BJ (cell line): ENCODE results near the gene CLCN1. TPM values are rescaled to one million over a fixed set of nuclear protein-coding genes. Genes with fewer than 3 reads are reported as not detected.

Experiments
- CTCF ChIA-PET: fragments of 350-600 bp; formaldehyde crosslinking; extraction: SDS; loops from one replicate; lab custom pipeline; 2021; ENCODE audit warnings: antibody characterized with exemption, inconsistent platforms; lab: Yijun Ruan, JAX
- POLR2A ChIA-PET: fragments of 300-600 bp; sonication (Branson Sonifier 250); formaldehyde crosslinking; extraction: SDS; loops from one replicate; lab custom pipeline; 2021; ENCODE audit warnings: antibody characterized with exemption; lab: Charles Lee
- DNase-seq: peaks from one replicate; pipeline ENCODE4 v3.0.0-alpha.2; 2011; ENCODE audit warnings: low read depth
- H3K27me3 ChIP-seq: 2 replicates; pipeline ENCODE4 v1.6.0; 2011; ENCODE audit warnings: low read length; ENCODE audit not compliant: control insufficient read depth, insufficient read depth
- H3K36me3 ChIP-seq: 2 replicates; pipeline ENCODE4 v1.5.1; 2011; ENCODE audit warnings: low read length; ENCODE audit not compliant: control insufficient read depth, insufficient read depth
- H3K4me3 ChIP-seq: 2 replicates; pipeline ENCODE4 v1.5.1; 2011; ENCODE audit warnings: low read depth, mild to moderate bottlenecking, control low read depth, low read length
- CTCF ChIP-seq: IDR thresholded peaks from 2 replicates; pipeline ENCODE4 v1.5.1; 2011; ENCODE audit warnings: low read depth, mild to moderate bottlenecking, control low read depth, inconsistent platforms, low read length, moderate library complexity; ENCODE audit not compliant: insufficient read depth
- polyA plus RNA-seq: library from polyadenylated mRNA; depleted of rRNA; stranded (reverse); fragments of >200 nt; gene quantifications from 2 replicates; pipeline ENCODE4 v1.2.3, GENCODE V29; 2011

Gene CLCN1
- polyA plus RNA-seq, 1 experiment: not detected

- ChIA-PET CTCF (interaction anchor here (0.7 to 2.7 kb wide), 4 partner anchors 9 to 153 kb away, joined by 3 to 12 read pairs (median 6); no protein-coding TSS in a partner anchor), POLR2A (interaction anchor here (0.5 kb wide), 1 partner anchor 97 kb away, joined by 6 read pairs; no protein-coding TSS in a partner anchor)
- no peak for DNase-seq
- TF ChIP-seq CTCF: no peak
- H3K4me3 ChIP-seq: no peak overlapping the region
- no peaks in the 10 kb centered on the region for H3K27me3 ChIP-seq
- peaks cover 29% of the 10 kb centered on the region for H3K36me3 ChIP-seq
These were observed 77.5 kb downstream of the CLCN1 start for GRCh38 chr7:143393267-143394041.

- Histone ChIP-seq H3K36me3 (peaks cover 23% of the 10 kb centered on the region), H3K4me3 (no peak overlapping the region), H3K27me3 (no peaks in the 10 kb centered on the region)
- CTCF ChIA-PET: interaction anchor here (1.9 to 2.7 kb wide), 3 partner anchors 10 to 154 kb away, joined by 6 to 12 read pairs (median 6); no protein-coding TSS in a partner anchor
- DNase-seq: no peak
- no peak for TF ChIP-seq CTCF
- POLR2A ChIA-PET: interaction anchor here (0.5 kb wide), 1 partner anchor 98 kb away, joined by 6 read pairs; no protein-coding TSS in a partner anchor
These were observed 78.2 kb downstream of the CLCN1 start for GRCh38 chr7:143394068-143394467.

GRCh38 chr7:143394777-143395176 lies 78.9 kb downstream of the CLCN1 start:
- TF ChIP-seq CTCF: no peak
- CTCF ChIA-PET: interaction anchor here (0.6 to 2.7 kb wide), 4 partner anchors 10 to 81 kb away, joined by 3 to 12 read pairs (median 5); no protein-coding TSS in a partner anchor
- no peak overlapping the region for H3K4me3 ChIP-seq
- DNase-seq: no peak
- no peaks in the 10 kb centered on the region for H3K27me3 ChIP-seq
- POLR2A ChIA-PET: no interaction called here
- peaks cover 18% of the 10 kb centered on the region for H3K36me3 ChIP-seq

GRCh38 chr7:143395187-143396149 lies 79.6 kb downstream of the CLCN1 start:
- ChIA-PET POLR2A (no interaction called here), CTCF (interaction anchor here (0.6 to 2.6 kb wide), 8 partner anchors 9 to 82 kb away, joined by 3 to 7 read pairs (median 4); no protein-coding TSS in a partner anchor)

More at GRCh38 chr7:143395187-143396149, 79.6 kb downstream of the CLCN1 start:
- no peak for TF ChIP-seq CTCF
- no peaks in the 10 kb centered on the region for H3K27me3 ChIP-seq
- no peak overlapping the region for H3K4me3 ChIP-seq
- no peak for DNase-seq
- peaks cover 12% of the 10 kb centered on the region for H3K36me3 ChIP-seq
